Esophagus (tissue), 2 donors: ENCODE measurements around the gene MFAP4. TPM values are rescaled to one million over a fixed set of nuclear protein-coding genes. Genes with fewer than 3 reads are reported as not detected.

Experiments used
- H3K27ac ChIP-seq, 2 donors: one replicate each; pipeline ENCODE4 v1.5.1; 2013; ENCODE audit warnings: low read depth in 2 of 2, mild to moderate bottlenecking in 2 of 2, inconsistent platforms in 1 of 2, low read length in 1 of 2, moderate library complexity in 1 of 2
- H3K27me3 ChIP-seq, 2 donors: one replicate each; pipeline ENCODE4 v1.6.1; 2013; ENCODE audit warnings: low read length in 2 of 2, control low read depth in 1 of 2, mild to moderate bottlenecking in 1 of 2; ENCODE audit not compliant: insufficient read depth in 2 of 2, control insufficient read depth in 1 of 2
- H3K36me3 ChIP-seq, 2 donors: one replicate each; pipeline ENCODE4 v1.6.1; 2013; ENCODE audit warnings: low read length in 1 of 2; ENCODE audit not compliant: control insufficient read depth in 2 of 2, insufficient read depth in 2 of 2
- H3K4me1 ChIP-seq, 2 donors: one replicate each; pipeline ENCODE4 v1.6.1; 2013; ENCODE audit warnings: low read length in 1 of 2; ENCODE audit not compliant: control insufficient read depth in 2 of 2, insufficient read depth in 2 of 2
- H3K4me3 ChIP-seq, 2 donors: one replicate each; pipeline ENCODE4 v1.5.1; 2013; ENCODE audit warnings: low read length in 2 of 2, mild to moderate bottlenecking in 2 of 2, low read depth in 1 of 2, moderate library complexity in 1 of 2
- H3K9me3 ChIP-seq, 2 donors: one replicate each; pipeline ENCODE4 v1.6.1; 2013; ENCODE audit warnings: mild to moderate bottlenecking in 2 of 2, low read depth in 1 of 2, low read length in 1 of 2, moderate library complexity in 1 of 2; ENCODE audit not compliant: control insufficient read depth in 2 of 2, insufficient read depth in 1 of 2
- WGBS, 2 donors: extraction: QIAGEN DNeasy Blood & Tissue Kit; methylation state at CpG; one replicate each; pipeline ENCODE4 v1.1.7; 2013; 5-methylcytosine and 5-hydroxymethylcytosine counted together
- polyA plus RNA-seq, 2 donors: library from polyadenylated mRNA; stranded (reverse); fragments of 200-250 nt; gene quantifications; one replicate each; pipeline ENCODE4 v1.2.3, GENCODE V29; 2013
- donor health status: healthy with polysubstance abuse.
- donor health status: Bipolar disorder and iron deficiency.

MFAP4 gene
- polyA plus RNA-seq, 2 donors = 8.3 to 33.7 TPM

- Histone ChIP-seq H3K9me3 (no peaks in the 10 kb centered on the region), H3K36me3 (no peaks in the 10 kb centered on the region), H3K27ac (peak overlapping the region; percentile 95 to 97), H3K4me3 (no peak overlapping the region), H3K4me1 (peaks cover 11 to 49% of the 10 kb centered on the region in 2 donors), H3K27me3 (no peaks in the 10 kb centered on the region)
- WGBS, 2 donors = 44 to 65% methylated on average over 19 of the region's 19 CpGs
Observed at GRCh38 chr17:19346351-19347255, 40.4 kb downstream of the MFAP4 start.

- H3K4me3 ChIP-seq = no peak overlapping the region
- no peaks in the 10 kb centered on the region for H3K36me3 ChIP-seq
- peak overlapping the region; percentile 95 to 97 for H3K27ac ChIP-seq
- H3K4me1 ChIP-seq = peaks cover 11 to 52% of the 10 kb centered on the region in 2 donors
- WGBS, 2 donors = 79 to 85% methylated on average over 13 of the region's 13 CpGs
- no peaks in the 10 kb centered on the region for H3K27me3 ChIP-seq
- no peaks in the 10 kb centered on the region for H3K9me3 ChIP-seq
Observed at GRCh38 chr17:19345486-19346350, 41.3 kb downstream of the MFAP4 start.

- H3K9me3 ChIP-seq = no peaks in the 10 kb centered on the region
- H3K27me3 ChIP-seq = no peaks in the 10 kb centered on the region
- no peaks in the 10 kb centered on the region for H3K36me3 ChIP-seq
- no peak overlapping the region for H3K4me3 ChIP-seq
- peak overlapping the region in 1 of 2 donors; percentile 11 for H3K27ac ChIP-seq
- WGBS, 2 donors = 89 to 90% methylated on average over 7 of the region's 7 CpGs
- H3K4me1 ChIP-seq = peaks cover 11 to 52% of the 10 kb centered on the region in 2 donors
Observed at GRCh38 chr17:19345067-19345460, 41.9 kb downstream of the MFAP4 start.

- H3K27me3 ChIP-seq = no peaks in the 10 kb centered on the region
- 60 to 65% methylated on average over 40 of the region's 40 CpGs for WGBS, 2 donors
- no peak overlapping the region for H3K4me3 ChIP-seq
- peak overlapping the region in 1 of 2 donors; percentile 37 for H3K27ac ChIP-seq
- H3K4me1 ChIP-seq = peaks cover 11 to 52% of the 10 kb centered on the region in 2 donors
- H3K36me3 ChIP-seq = no peaks in the 10 kb centered on the region
- no peaks in the 10 kb centered on the region for H3K9me3 ChIP-seq
Observed at GRCh38 chr17:19344311-19345066, 42.5 kb downstream of the MFAP4 start.

- WGBS, 2 donors = 79 to 81% methylated on average over 12 to 13 of the region's 13 CpGs
- no peaks in the 10 kb centered on the region for H3K9me3 ChIP-seq
- no peak overlapping the region for H3K27ac ChIP-seq
- H3K4me3 ChIP-seq = no peak overlapping the region
- H3K36me3 ChIP-seq = no peaks in the 10 kb centered on the region
- no peaks in the 10 kb centered on the region for H3K27me3 ChIP-seq
- H3K4me1 ChIP-seq = peaks cover 11 to 49% of the 10 kb centered on the region in 2 donors
Observed at GRCh38 chr17:19343671-19344151, 43.3 kb downstream of the MFAP4 start.

- H3K4me3 ChIP-seq = no peak overlapping the region
- H3K36me3 ChIP-seq = no peaks in the 10 kb centered on the region
- no peak overlapping the region for H3K27ac ChIP-seq
- H3K27me3 ChIP-seq = no peaks in the 10 kb centered on the region
- no peaks in the 10 kb centered on the region for H3K9me3 ChIP-seq
- 86 to 87% methylated on average over 7 of the region's 7 CpGs for WGBS, 2 donors
- peaks cover 11 to 49% of the 10 kb centered on the region in 2 donors for H3K4me1 ChIP-seq
Observed at GRCh38 chr17:19343256-19343630, 43.7 kb downstream of the MFAP4 start.

GRCh38 chr17:19342611-19343255 lies 44.3 kb downstream of the MFAP4 start:
- Histone ChIP-seq H3K9me3 (no peaks in the 10 kb centered on the region), H3K27me3 (no peaks in the 10 kb centered on the region), H3K36me3 (no peaks in the 10 kb centered on the region), H3K4me1 (peaks cover 8 to 45% of the 10 kb centered on the region in 2 donors), H3K4me3 (no peak overlapping the region), H3K27ac (peak overlapping the region in 1 of 2 donors; percentile 34)
- WGBS, 2 donors = 54 to 69% methylated on average over 7 of the region's 7 CpGs

GRCh38 chr17:19341641-19342610 lies 45.1 kb downstream of the MFAP4 start:
- H3K27ac ChIP-seq = peak overlapping the region in 1 of 2 donors; percentile 34
- WGBS, 2 donors = 53 to 62% methylated on average over 20 of the region's 20 CpGs
- H3K4me3 ChIP-seq = no peak overlapping the region
- peaks cover 5 to 43% of the 10 kb centered on the region in 2 donors for H3K4me1 ChIP-seq
- no peaks in the 10 kb centered on the region for H3K9me3 ChIP-seq
- no peaks in the 10 kb centered on the region for H3K36me3 ChIP-seq
- H3K27me3 ChIP-seq = no peaks in the 10 kb centered on the region
